HUES6 (cell line): Measurements from ENCODE around the gene KCNH6.

Source experiments
- H3K27ac ChIP-seq: 2 replicates; pipeline ENCODE4 v1.7.0; 2013; ENCODE audit warnings: low read depth, mild to moderate bottlenecking, low read length, inconsistent platforms
- H3K27me3 ChIP-seq: 2 replicates; pipeline ENCODE4 v1.6.1; 2013; ENCODE audit warnings: low read length; ENCODE audit not compliant: control insufficient read depth, insufficient read depth
- H3K36me3 ChIP-seq: 2 replicates; pipeline ENCODE4 v1.6.1; 2013; ENCODE audit warnings: low read length; ENCODE audit not compliant: control insufficient read depth, insufficient read depth
- H3K4me1 ChIP-seq: 2 replicates; pipeline ENCODE4 v1.6.1; 2013; ENCODE audit warnings: low read length; ENCODE audit not compliant: control insufficient read depth, insufficient read depth
- H3K4me3 ChIP-seq: 2 replicates; pipeline ENCODE4 v1.5.1; 2013; ENCODE audit warnings: low read depth, low read length
- H3K9ac ChIP-seq: one replicate; pipeline ENCODE4 v1.6.1; 2013; ENCODE audit warnings: mild to moderate bottlenecking, low read length
- H3K9me3 ChIP-seq: 2 replicates; pipeline ENCODE4 v1.6.1; 2013; ENCODE audit warnings: low read depth, low read length; ENCODE audit not compliant: control insufficient read depth, insufficient read depth

Gene KCNH6

DNA sequence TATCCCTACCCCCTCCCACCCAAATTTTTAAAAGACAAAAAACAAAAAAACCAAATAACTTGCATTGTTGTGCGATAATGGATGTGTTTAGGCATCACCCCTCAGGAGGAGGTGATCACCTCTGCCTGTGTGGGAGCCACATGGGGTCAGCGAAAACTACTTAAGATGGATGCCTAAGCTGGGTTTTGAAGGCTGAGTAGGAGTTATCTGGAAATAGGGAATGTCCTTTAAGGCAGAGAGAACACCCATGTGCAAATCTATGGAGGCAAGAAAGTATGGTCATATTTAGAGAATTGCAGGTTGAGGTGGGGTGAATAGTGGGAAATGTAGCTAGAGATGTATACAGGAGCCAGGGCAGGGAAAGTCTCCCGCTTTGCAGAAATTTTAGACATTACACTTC lies 72.0 kb downstream of the KCNH6 start:
- Histone ChIP-seq H3K36me3 (peaks cover 20% of the 10 kb centered on the region), H3K9ac (no peak overlapping the region), H3K27me3 (no peaks in the 10 kb centered on the region), H3K4me1 (peaks cover 2% of the 10 kb centered on the region; the same call in 1 of the 2 replicates), H3K9me3 (no peaks in the 10 kb centered on the region), H3K4me3 (no peak overlapping the region), H3K27ac (no peak overlapping the region)
